HepG2 (cell line): Measurements from ENCODE around the gene EIF6. TPM values are rescaled to one million over a fixed set of nuclear protein-coding genes. Genes with fewer than 3 reads are reported as not detected.

Experiments
- KAT7 ChIP-seq: IDR thresholded peaks from 2 replicates; pipeline ENCODE4 v1.6.1; 2018; ENCODE audit warnings: borderline replicate concordance, missing compliant biosample characterization
- KDM5B ChIP-seq: sonication (generic); formaldehyde crosslinking; IDR thresholded peaks from 2 replicates; pipeline ENCODE4 v1.4.0; 2020; ENCODE audit warnings: missing genetic modification reagents, mild to moderate bottlenecking, borderline replicate concordance
- LCORL ChIP-seq, 2 experiments: fragments of 450-650 bp in 1 of 2; sonication (generic) in 1 of 2; formaldehyde crosslinking in 1 of 2; IDR thresholded peaks; 2 replicates each; pipeline versions ENCODE4 v1.5.0 to v1.6.1; 2017 to 2020; ENCODE audit warnings: antibody characterized with exemption in 1 of 2, missing genetic modification reagents in 1 of 2
- MEIS1 ChIP-seq: sonication (generic); formaldehyde crosslinking; IDR thresholded peaks from 2 replicates; pipeline ENCODE4 v1.9.0; 2021; ENCODE audit warnings: mild to moderate bottlenecking, missing genetic modification reagents, moderate library complexity, borderline replicate concordance
- NAIF1 ChIP-seq: sonication (generic); formaldehyde crosslinking; IDR thresholded peaks from 2 replicates; pipeline ENCODE4 v1.5.0; 2020; ENCODE audit warnings: mild to moderate bottlenecking, missing genetic modification reagents, borderline replicate concordance
- NCOA1 ChIP-seq: sonication (generic); formaldehyde crosslinking; IDR thresholded peaks from 2 replicates; pipeline ENCODE4 v1.9.0; 2021; ENCODE audit warnings: missing genetic modification reagents
- NCOR1 ChIP-seq: fragments of 200-600 bp; sonication (generic); IDR thresholded peaks from 2 replicates; pipeline ENCODE4 v1.7.0; 2017; ENCODE audit warnings: antibody characterized with exemption, low read length, borderline replicate concordance
- PITX1 ChIP-seq: sonication (generic); formaldehyde crosslinking; IDR thresholded peaks from 2 replicates; pipeline ENCODE4 v1.5.1; 2020; ENCODE audit warnings: mild to moderate bottlenecking, missing genetic modification reagents
- SIX1 ChIP-seq: sonication (generic); formaldehyde crosslinking; IDR thresholded peaks from 2 replicates; pipeline ENCODE4 v1.4.0; 2020; ENCODE audit warnings: missing genetic modification reagents, borderline replicate concordance
- SNRNP70 ChIP-seq: fragments of 200-400 bp; formaldehyde crosslinking; IDR thresholded peaks from 2 replicates; pipeline ENCODE4 v1.6.1; 2017; ENCODE audit warnings: mild to moderate bottlenecking, low read depth, low read length, moderate library complexity
- SRF ChIP-seq: IDR thresholded peaks from 2 replicates; pipeline ENCODE4 v1.6.1; 2011; ENCODE audit warnings: mild to moderate bottlenecking, low read depth, low read length, moderate library complexity
- TOE1 ChIP-seq: sonication (generic); formaldehyde crosslinking; IDR thresholded peaks from 2 replicates; pipeline ENCODE4 v1.4.0; 2020; ENCODE audit warnings: mild to moderate bottlenecking, missing genetic modification reagents
- TOPORS ChIP-seq: sonication (generic); formaldehyde crosslinking; IDR thresholded peaks from 2 replicates; pipeline ENCODE4 v1.8.0; 2023; ENCODE audit warnings: mild to moderate bottlenecking, missing genetic modification reagents
- ZFX ChIP-seq: sonication (generic); formaldehyde crosslinking; IDR thresholded peaks from 2 replicates; pipeline ENCODE4 v1.4.0; 2020; ENCODE audit warnings: mild to moderate bottlenecking, low read depth, missing genetic modification reagents, moderate library complexity
- ZNF205 ChIP-seq: IDR thresholded peaks from 2 replicates; pipeline ENCODE4 v1.6.1; 2018; ENCODE audit warnings: missing biosample characterization, missing genetic modification reagents
- ZNF225 ChIP-seq: sonication (generic); formaldehyde crosslinking; IDR thresholded peaks from 2 replicates; pipeline ENCODE4 v1.4.0; 2020; ENCODE audit warnings: mild to moderate bottlenecking, missing genetic modification reagents
- ZNF251 ChIP-seq: sonication (generic); formaldehyde crosslinking; IDR thresholded peaks from 2 replicates; pipeline ENCODE4 v1.9.0; 2021; ENCODE audit warnings: mild to moderate bottlenecking, missing genetic modification reagents
- ZNF75D ChIP-seq: sonication (generic); formaldehyde crosslinking; IDR thresholded peaks from 2 replicates; pipeline ENCODE4 v1.8.1; 2023; ENCODE audit warnings: missing genetic modification reagents, mild to moderate bottlenecking, borderline replicate concordance
- ZSCAN31 ChIP-seq: sonication (generic); formaldehyde crosslinking; IDR thresholded peaks from 2 replicates; pipeline ENCODE4 v1.5.0; 2020; ENCODE audit warnings: low read depth, mild to moderate bottlenecking, missing genetic modification reagents
- polyA plus RNA-seq, 8 experiments: library from polyadenylated mRNA; depleted of rRNA in 3 of 8; stranded (reverse) in 7 of 8; unstranded in 1 of 8; fragments of >200 nt; fragmentation: Illumina TruSeq in 4 of 8; extraction: Trizol in 4 of 8; gene quantifications; 2 replicates each; pipeline versions ENCODE4 v1.2.1 to v1.2.3, GENCODE V29; 2011 to 2016; ENCODE audit warnings: low read depth in 4 of 8, missing spikeins in 1 of 8, mixed read lengths in 1 of 8; ENCODE audit not compliant: insufficient read depth in 1 of 8
- total RNA-seq, 5 experiments: library from RNA; depleted of rRNA; stranded (reverse); fragments of >200 nt; fragmentation: Illumina TruSeq; extraction: Trizol; gene quantifications; 2 replicates each; pipeline ENCODE4 v1.2.3, GENCODE V29; 2016; ENCODE audit warnings: low read depth in 1 of 5
- TF ChIP-seq, protein P1 (sequence below): sonication (generic); formaldehyde crosslinking; IDR thresholded peaks from 2 replicates; pipeline ENCODE4 v1.4.0; 2020; ENCODE audit warnings: mild to moderate bottlenecking, missing genetic modification reagents
- TF ChIP-seq, protein P2 (sequence below): IDR thresholded peaks from 2 replicates; pipeline ENCODE4 v1.4.0; 2020; ENCODE audit warnings: mild to moderate bottlenecking, missing genetic modification reagents
- TF ChIP-seq, protein P3 (sequence below): sonication (generic); formaldehyde crosslinking; IDR thresholded peaks from 2 replicates; pipeline ENCODE4 v1.8.1; 2023; ENCODE audit warnings: mild to moderate bottlenecking, missing genetic modification reagents
- TF ChIP-seq, protein P4 (sequence below): sonication (generic); IDR thresholded peaks from 2 replicates; pipeline ENCODE4 v1.6.1; 2016; ENCODE audit warnings: low read depth, borderline replicate concordance

The EIF6 gene
- total and polyA plus RNA-seq, 2 of the 13 experiments (the other 11 are each of a cell fraction or from before 2014, with no cell fraction given): 462 to 466 TPM

DNA sequence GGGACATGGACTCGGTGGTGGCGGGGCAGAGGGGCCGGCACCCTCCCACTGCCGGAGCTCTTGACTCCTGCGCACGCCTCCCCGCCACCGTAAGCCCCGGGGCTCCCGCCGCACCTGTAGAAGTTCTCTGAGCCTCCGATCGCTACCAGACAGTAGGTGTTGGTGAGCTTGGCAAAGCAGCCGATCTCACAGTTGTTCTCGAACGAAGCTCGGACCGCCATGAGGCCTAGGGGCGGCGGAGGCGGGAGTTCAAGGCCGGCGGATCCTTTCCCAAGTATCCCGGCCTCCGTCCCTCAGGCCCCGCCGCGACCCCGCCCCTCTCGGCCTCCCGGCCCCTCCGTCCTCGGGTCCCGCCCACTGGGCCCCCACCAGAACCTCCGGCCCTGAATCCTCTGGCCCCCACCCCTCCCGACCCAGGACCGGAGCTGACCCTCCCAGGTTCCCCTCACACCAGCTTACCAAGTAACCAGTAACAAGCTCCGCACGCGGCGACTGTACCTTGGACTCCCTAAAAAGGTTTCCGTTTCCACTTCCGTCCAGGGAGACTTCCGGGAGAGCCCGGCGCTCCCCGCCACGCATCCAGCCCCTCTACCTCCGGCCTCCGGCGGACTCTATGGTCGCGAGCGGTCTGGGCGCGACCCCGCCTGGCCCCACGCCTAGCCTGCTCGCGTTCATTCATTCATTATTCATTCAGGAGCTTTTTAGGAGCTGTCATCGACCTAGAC, at the start of gene EIF6 (continued):
- TF ChIP-seq TOE1 (peak; percentile 65; the same call in 1 of the 2 replicates), SIX1 (peak; percentile 22), NCOR1 (peak; percentile 95), MEIS1 (CRISPR knock-in tag) (peak; percentile 79; the same call in 1 of the 2 replicates), PITX1 (peak; percentile 85), ZNF251 (no peak), KDM5B (CRISPR knock-in tag) (peak; percentile 97), TOPORS (no peak; the same call in 1 of the 2 replicates), ZFX (CRISPR knock-in tag) (peak; percentile 98), NAIF1 (CRISPR knock-in tag) (no peak), KAT7 (CRISPR knock-in tag) (peak; percentile 97), ZNF205 (CRISPR knock-in tag) (peak; percentile 78), SRF (peak; percentile 96), NCOA1 (CRISPR knock-in tag) (no peak; the same call in 1 of the 2 replicates), ZNF225 (CRISPR knock-in tag) (peak; percentile 95), SNRNP70 (no peak), LCORL (IDR thresholded peaks at IDR 0.05) (peak; percentile 66; the same call in 1 of the 2 replicates), LCORL (CRISPR knock-in tag; IDR thresholded peaks at IDR 0.05) (peak; percentile 84), ZSCAN31 (CRISPR knock-in tag) (peak; percentile 88; the same call in 1 of the 2 replicates), ZNF75D (CRISPR knock-in tag) (peak; percentile 87; the same call in 1 of the 2 replicates)
- TF ChIP-seq, protein P1, sequence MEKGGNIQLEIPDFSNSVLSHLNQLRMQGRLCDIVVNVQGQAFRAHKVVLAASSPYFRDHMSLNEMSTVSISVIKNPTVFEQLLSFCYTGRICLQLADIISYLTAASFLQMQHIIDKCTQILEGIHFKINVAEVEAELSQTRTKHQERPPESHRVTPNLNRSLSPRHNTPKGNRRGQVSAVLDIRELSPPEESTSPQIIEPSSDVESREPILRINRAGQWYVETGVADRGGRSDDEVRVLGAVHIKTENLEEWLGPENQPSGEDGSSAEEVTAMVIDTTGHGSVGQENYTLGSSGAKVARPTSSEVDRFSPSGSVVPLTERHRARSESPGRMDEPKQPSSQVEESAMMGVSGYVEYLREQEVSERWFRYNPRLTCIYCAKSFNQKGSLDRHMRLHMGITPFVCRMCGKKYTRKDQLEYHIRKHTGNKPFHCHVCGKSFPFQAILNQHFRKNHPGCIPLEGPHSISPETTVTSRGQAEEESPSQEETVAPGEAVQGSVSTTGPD (CRISPR knock-in tag): peak; percentile 89; the same call in 1 of the 2 replicates
- TF ChIP-seq, protein P2, sequence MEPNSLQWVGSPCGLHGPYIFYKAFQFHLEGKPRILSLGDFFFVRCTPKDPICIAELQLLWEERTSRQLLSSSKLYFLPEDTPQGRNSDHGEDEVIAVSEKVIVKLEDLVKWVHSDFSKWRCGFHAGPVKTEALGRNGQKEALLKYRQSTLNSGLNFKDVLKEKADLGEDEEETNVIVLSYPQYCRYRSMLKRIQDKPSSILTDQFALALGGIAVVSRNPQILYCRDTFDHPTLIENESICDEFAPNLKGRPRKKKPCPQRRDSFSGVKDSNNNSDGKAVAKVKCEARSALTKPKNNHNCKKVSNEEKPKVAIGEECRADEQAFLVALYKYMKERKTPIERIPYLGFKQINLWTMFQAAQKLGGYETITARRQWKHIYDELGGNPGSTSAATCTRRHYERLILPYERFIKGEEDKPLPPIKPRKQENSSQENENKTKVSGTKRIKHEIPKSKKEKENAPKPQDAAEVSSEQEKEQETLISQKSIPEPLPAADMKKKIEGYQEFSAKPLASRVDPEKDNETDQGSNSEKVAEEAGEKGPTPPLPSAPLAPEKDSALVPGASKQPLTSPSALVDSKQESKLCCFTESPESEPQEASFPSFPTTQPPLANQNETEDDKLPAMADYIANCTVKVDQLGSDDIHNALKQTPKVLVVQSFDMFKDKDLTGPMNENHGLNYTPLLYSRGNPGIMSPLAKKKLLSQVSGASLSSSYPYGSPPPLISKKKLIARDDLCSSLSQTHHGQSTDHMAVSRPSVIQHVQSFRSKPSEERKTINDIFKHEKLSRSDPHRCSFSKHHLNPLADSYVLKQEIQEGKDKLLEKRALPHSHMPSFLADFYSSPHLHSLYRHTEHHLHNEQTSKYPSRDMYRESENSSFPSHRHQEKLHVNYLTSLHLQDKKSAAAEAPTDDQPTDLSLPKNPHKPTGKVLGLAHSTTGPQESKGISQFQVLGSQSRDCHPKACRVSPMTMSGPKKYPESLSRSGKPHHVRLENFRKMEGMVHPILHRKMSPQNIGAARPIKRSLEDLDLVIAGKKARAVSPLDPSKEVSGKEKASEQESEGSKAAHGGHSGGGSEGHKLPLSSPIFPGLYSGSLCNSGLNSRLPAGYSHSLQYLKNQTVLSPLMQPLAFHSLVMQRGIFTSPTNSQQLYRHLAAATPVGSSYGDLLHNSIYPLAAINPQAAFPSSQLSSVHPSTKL (CRISPR knock-in tag): peak; percentile 41
- TF ChIP-seq, protein P3, sequence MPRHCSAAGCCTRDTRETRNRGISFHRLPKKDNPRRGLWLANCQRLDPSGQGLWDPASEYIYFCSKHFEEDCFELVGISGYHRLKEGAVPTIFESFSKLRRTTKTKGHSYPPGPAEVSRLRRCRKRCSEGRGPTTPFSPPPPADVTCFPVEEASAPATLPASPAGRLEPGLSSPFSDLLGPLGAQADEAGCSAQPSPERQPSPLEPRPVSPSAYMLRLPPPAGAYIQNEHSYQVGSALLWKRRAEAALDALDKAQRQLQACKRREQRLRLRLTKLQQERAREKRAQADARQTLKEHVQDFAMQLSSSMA: peak; percentile 97
- TF ChIP-seq, protein P4, sequence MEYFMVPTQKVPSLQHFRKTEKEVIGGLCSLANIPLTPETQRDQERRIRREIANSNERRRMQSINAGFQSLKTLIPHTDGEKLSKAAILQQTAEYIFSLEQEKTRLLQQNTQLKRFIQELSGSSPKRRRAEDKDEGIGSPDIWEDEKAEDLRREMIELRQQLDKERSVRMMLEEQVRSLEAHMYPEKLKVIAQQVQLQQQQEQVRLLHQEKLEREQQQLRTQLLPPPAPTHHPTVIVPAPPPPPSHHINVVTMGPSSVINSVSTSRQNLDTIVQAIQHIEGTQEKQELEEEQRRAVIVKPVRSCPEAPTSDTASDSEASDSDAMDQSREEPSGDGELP: peak; percentile 57
